ENCODE measurements around the gene LIN28A. TPM values are rescaled to one million over a fixed set of nuclear protein-coding genes. Genes with fewer than 3 reads are reported as not detected.
A peak's percentile ranks its signal among the peaks of the same experiment; 100 is the strongest.

Gene LIN28A
- total RNA-seq, 1 donor from 2014 or later = 107 TPM

DNA sequence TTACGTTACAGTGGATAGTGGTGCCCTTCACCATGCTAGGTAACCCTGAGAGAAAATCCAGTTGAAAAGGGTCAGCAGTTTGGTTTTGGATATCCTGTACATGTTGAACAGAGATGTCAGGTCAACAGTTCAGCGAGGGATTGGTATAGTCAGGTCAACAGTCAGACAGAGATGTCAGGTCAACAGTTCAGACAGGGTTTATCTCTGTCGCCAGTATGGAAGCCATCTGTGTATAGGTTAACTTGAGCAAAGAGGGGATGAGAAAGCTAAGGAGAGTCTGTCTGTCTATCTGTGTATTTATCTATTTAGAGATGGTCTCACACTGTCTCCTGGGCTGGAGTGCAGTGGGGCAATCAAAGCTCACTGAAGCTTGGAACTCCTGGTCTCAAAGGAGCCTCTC lies 39.3 kb downstream of the LIN28A start:
- H3K4me1 Mint-ChIP-seq (ENCODE audit: unreplicated experiment) = no peaks in the 10 kb centered on the region
- TF ChIP-seq, protein P1, sequence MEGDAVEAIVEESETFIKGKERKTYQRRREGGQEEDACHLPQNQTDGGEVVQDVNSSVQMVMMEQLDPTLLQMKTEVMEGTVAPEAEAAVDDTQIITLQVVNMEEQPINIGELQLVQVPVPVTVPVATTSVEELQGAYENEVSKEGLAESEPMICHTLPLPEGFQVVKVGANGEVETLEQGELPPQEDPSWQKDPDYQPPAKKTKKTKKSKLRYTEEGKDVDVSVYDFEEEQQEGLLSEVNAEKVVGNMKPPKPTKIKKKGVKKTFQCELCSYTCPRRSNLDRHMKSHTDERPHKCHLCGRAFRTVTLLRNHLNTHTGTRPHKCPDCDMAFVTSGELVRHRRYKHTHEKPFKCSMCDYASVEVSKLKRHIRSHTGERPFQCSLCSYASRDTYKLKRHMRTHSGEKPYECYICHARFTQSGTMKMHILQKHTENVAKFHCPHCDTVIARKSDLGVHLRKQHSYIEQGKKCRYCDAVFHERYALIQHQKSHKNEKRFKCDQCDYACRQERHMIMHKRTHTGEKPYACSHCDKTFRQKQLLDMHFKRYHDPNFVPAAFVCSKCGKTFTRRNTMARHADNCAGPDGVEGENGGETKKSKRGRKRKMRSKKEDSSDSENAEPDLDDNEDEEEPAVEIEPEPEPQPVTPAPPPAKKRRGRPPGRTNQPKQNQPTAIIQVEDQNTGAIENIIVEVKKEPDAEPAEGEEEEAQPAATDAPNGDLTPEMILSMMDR (IDR thresholded peaks at IDR 0.05; ENCODE audit: unreplicated experiment) = no peak
- no peaks in the 10 kb centered on the region for H3K9me3 Mint-ChIP-seq (ENCODE audit: unreplicated experiment)
- peaks cover 30% of the 10 kb centered on the region for H3K36me3 Mint-ChIP-seq (ENCODE audit: low read depth, unreplicated experiment)
- H3K27me3 Mint-ChIP-seq (ENCODE audit: unreplicated experiment) = no peaks in the 10 kb centered on the region
- DNase-seq (ENCODE audit: low spot score) = no peak
- peak overlapping the region; percentile 33 for H3K4me3 Mint-ChIP-seq (ENCODE audit: unreplicated experiment)
- no peak overlapping the region for H3K27ac Mint-ChIP-seq (ENCODE audit: unreplicated experiment)

DNA sequence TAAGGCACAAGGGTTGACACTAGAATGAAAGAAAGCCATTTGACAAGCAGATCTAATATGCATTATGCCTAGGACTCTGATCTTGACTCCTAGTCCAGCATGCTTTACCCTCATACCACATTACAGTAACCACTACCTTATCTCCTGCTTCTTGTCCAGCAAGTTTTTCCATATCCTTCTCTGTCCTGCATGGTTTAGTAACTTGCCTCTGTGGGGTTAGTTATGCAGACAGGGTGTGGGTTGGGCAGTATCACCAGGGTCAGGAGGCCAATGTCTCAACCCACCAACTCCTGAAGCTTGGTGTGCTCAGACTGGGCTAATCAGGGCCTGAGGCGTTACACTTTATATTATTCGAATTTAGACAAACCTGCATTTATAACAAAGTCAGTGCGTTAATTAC lies 40.3 kb downstream of the LIN28A start:
- TF ChIP-seq, protein P1 (IDR thresholded peaks at IDR 0.05; ENCODE audit: unreplicated experiment) = no peak
- H3K27ac Mint-ChIP-seq (ENCODE audit: unreplicated experiment) = no peak overlapping the region
- no peaks in the 10 kb centered on the region for H3K9me3 Mint-ChIP-seq (ENCODE audit: unreplicated experiment)
- no peaks in the 10 kb centered on the region for H3K4me1 Mint-ChIP-seq (ENCODE audit: unreplicated experiment)
- H3K27me3 Mint-ChIP-seq (ENCODE audit: unreplicated experiment) = no peaks in the 10 kb centered on the region
- peaks cover 29% of the 10 kb centered on the region for H3K36me3 Mint-ChIP-seq (ENCODE audit: low read depth, unreplicated experiment)
- no peak for DNase-seq (ENCODE audit: low spot score)
- no peak overlapping the region for H3K4me3 Mint-ChIP-seq (ENCODE audit: unreplicated experiment)

DNA sequence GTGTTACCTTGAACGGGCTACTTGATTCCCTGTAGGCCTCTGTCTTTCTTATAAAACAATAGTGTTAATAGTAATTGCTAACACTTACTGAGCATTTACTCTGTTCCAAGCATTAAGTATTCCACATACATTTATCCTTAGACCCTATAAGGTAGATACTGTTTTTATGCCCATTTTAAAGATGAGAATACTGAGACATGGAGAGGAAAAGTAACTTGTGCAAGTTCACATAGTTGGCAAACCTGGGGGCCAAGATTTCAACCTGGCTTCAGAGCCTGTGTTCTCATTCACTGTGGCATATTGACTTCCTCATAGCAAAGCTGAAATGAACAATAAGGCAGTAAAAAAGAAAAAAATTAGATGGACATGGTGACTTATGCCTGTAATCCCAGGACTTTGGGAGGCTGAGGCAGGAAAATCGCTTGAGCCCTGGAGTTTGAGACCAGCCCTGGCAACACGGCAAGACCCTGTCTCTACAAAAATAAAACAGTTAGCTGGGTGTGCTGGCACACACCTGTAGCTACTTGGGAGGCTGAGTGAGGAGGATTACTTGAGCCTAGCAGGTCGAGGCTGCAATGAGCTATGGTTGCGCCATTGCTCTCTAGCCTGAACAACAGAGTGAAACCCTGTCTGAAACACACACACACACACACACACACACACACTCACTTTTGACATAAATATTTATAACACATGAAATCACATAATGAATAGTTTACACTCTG lies 42.0 kb downstream of the LIN28A start:
- Mint-ChIP-seq H3K36me3 (ENCODE audit: low read depth, unreplicated experiment) (peaks cover 19% of the 10 kb centered on the region), H3K27ac (ENCODE audit: unreplicated experiment) (no peak overlapping the region), H3K27me3 (ENCODE audit: unreplicated experiment) (no peaks in the 10 kb centered on the region), H3K4me3 (ENCODE audit: unreplicated experiment) (no peak overlapping the region), H3K9me3 (ENCODE audit: unreplicated experiment) (no peaks in the 10 kb centered on the region), H3K4me1 (ENCODE audit: unreplicated experiment) (no peaks in the 10 kb centered on the region)
- DNase-seq (ENCODE audit: low spot score) = no peak
- TF ChIP-seq, protein P1 (IDR thresholded peaks at IDR 0.05; ENCODE audit: unreplicated experiment) = no peak

DNA sequence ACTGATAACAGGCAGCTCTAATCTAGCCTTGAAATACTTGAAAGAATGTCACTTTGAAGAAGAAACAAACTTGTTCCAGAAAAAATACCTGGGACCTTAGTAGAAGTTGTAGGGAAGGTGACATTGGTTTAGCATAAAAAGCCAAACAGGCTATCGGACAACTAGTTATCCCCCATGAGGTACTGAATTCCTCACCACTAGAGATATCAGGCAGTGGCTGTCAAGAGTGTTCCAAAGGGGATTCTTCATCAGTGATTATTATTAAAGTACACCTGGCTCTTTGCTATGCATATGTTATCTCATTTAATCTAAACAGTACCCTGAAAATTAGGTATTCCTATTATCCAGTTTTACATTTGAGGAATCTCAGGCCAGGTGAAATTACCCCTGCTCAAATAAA lies 48.5 kb downstream of the LIN28A start:
- Mint-ChIP-seq H3K27me3 (ENCODE audit: unreplicated experiment) (no peaks in the 10 kb centered on the region), H3K27ac (ENCODE audit: unreplicated experiment) (no peak overlapping the region), H3K4me1 (ENCODE audit: unreplicated experiment) (no peaks in the 10 kb centered on the region), H3K4me3 (ENCODE audit: unreplicated experiment) (no peak overlapping the region), H3K9me3 (ENCODE audit: unreplicated experiment) (no peaks in the 10 kb centered on the region), H3K36me3 (ENCODE audit: low read depth, unreplicated experiment) (peaks cover 23% of the 10 kb centered on the region)
- TF ChIP-seq, protein P1 (IDR thresholded peaks at IDR 0.05; ENCODE audit: unreplicated experiment) = no peak
- DNase-seq (ENCODE audit: low spot score) = no peak

DNA sequence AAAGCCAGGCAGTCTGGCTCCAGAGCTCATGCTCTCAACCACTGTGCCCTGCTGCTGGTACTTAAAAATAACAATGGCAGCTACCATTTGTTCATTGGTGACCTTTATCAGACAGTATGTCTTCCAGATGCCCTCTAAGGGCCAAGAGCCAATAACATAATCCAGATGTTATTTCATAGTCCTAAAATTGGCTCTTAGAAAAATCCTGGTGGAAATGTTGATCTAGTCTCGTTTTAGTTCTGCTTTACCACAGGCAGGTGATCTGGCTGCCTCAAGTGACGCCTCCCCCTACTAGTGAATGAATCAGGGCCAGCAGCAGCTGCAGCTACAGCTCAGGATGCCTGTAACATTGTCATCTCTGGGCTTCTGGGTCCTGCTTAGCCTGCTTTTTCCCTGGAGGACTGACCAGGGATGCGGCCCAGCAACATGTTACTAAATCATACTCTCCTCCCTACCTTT lies 49.0 kb downstream of the LIN28A start:
- H3K9me3 Mint-ChIP-seq (ENCODE audit: unreplicated experiment) = no peaks in the 10 kb centered on the region
- DNase-seq (ENCODE audit: low spot score) = no peak
- no peaks in the 10 kb centered on the region for H3K4me1 Mint-ChIP-seq (ENCODE audit: unreplicated experiment)
- no peak overlapping the region for H3K27ac Mint-ChIP-seq (ENCODE audit: unreplicated experiment)
- no peak overlapping the region for H3K4me3 Mint-ChIP-seq (ENCODE audit: unreplicated experiment)
- H3K27me3 Mint-ChIP-seq (ENCODE audit: unreplicated experiment) = peaks cover 1% of the 10 kb centered on the region
- peaks cover 23% of the 10 kb centered on the region for H3K36me3 Mint-ChIP-seq (ENCODE audit: low read depth, unreplicated experiment)
- TF ChIP-seq, protein P1 (IDR thresholded peaks at IDR 0.05; ENCODE audit: unreplicated experiment) = no peak

Data from endothelial cell (in vitro differentiated cells).